NCI-H1930 (cell line): ENCODE measurements around the gene HTR3E.
A peak's percentile ranks its signal among the peaks of the same experiment; 100 is the strongest.
"Not testable (repeated sequence)": the region's sequence is repeated elsewhere in the genome, so short reads cannot be mapped to it uniquely, and the experiment has no call there.

Experiments used
- DNase-seq, 2 experiments: peaks; one replicate each; lab custom pipeline; 2025; lab: John Stamatoyannopoulos, UW

HTR3E gene

GRCh38 chr3:184110316-184110725, 13.5 kb downstream of the HTR3E start:
- DNase-seq: no peak

DNA sequence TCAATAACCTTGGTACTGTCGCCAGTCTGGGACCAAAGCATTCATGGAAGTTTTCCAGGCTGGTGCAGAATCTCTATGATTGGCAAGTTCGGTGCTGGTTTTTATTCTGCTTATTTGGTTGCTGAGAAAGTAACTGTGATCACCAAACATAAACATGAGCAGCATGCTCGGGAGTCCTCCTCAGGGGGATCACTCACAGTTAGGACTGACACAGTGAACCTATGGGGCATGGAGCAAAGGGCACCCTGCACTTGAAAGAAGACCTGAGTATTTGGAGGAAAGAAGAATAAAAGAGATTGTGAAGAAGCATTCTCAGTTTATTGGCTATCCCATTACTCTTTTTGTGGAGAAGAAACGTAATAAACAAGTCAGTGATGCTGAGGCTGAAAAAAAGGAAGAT, 19.2 kb downstream of the HTR3E start:
- no peak for DNase-seq

- DNase-seq: no peak
These were observed 20.8 kb downstream of the HTR3E start for GRCh38 chr3:184117636-184118035.

GRCh38 chr3:184121031-184121430, 24.2 kb downstream of the HTR3E start:
- DNase-seq: not testable (repeated sequence)

DNA sequence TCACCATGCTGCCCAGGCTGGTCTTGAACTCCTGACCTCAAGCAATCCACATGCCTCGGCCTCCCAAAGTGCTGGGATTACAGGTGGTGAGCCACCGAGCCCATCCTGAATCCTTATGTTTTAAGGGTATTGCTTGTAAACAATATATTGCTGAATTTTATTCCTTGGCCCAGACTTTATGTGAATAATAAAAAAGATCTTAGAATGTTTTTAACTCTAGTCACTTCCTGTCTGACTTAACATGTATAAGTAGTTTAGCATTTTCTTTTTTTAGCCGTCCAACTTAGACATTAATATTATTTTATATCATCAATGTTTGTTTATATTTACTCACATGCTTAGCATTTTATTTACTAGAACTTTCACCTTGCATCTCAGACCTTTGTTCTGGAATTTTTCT, 29.1 kb downstream of the HTR3E start:
- DNase-seq: no peak

DNA sequence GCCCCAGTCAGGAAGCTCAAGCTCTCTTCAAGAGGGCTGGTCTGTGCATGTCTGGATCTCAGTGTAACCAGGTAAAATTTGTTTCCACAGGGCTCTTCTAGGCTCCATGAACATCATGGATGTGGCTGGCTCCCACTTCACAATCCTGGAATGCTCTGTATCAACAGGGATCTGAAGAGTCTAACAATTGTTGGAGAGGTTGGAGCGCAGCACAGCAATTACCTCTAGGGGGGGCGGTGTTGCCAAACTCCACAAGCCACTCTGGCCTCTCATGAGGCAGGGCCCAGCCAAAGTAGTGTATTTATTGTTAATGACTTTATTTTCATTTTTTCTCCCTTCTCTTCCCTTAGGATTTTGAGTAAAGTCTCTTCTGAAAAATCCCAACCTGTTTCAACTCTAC, 32.1 kb downstream of the HTR3E start:
- no peak for DNase-seq

DNA sequence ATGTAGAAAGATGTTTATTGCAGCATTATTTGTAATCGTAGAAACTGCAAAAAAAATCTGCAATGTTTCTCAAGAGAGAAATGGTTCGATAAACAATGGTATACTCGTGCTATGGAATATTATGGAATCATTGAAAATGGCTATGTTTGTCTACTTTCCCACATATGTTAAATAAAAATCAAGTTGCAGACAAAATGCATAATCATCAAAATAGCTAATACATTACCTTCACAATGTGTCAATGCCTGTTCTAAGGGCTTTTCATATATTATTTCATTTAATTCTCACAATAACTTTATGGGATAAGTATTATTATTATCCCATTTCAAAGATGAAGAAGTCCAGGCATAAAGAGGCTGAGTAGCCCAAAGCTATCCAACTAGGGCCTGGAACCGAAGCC, 36.1 kb downstream of the HTR3E start:
- no peak for DNase-seq

GRCh38 chr3:184133840-184134745, 37.2 kb downstream of the HTR3E start:
- DNase-seq: peak; percentile 69 to 80

DNA sequence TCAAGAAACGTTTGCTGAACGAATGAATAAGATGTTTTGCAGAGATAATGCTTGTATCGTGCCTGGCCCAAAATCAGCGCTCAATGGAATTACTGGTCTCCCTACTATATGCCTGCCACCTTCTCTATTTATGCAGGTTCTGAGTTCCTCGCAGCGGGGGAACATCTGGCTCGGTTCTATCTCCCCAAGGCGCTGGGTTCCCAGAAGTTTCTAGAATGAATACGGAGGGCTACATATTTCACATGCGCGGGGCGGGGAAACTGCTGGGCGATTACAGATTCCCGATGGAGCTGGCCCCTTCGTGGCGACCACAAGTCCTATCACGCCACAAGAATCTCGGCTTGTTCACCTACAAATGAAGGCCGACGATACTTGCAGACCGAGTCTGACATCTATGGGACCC, 37.9 kb downstream of the HTR3E start:
- no peak for DNase-seq

GRCh38 chr3:184135149-184135910, 38.5 kb downstream of the HTR3E start, which contains the start of gene EIF2B5:
Gene EIF2B5, plus strand, starts transcription at chr3:184135358. Its CDS starts 28 bp downstream, at chr3:184135386.
- peak; percentile 93 to 96 for DNase-seq

DNA sequence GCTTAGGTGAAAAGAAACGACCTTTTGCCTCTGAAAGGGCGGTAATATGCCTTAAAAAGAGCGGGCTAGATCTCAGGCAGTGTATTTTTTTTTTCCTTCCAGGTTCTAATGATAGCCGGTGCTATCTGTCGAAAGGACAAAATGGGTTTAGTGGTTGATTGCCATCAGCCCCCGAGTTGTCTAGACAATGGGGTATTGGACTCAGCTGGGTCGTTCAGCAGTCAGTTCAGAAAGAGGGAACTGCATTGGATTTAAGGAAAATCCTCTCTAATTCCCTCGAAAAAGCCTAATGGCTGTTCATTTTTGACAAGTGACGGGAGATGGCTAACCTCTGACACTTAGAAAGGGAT, 39.0 kb downstream of the HTR3E start:
- no peak for DNase-seq

DNA sequence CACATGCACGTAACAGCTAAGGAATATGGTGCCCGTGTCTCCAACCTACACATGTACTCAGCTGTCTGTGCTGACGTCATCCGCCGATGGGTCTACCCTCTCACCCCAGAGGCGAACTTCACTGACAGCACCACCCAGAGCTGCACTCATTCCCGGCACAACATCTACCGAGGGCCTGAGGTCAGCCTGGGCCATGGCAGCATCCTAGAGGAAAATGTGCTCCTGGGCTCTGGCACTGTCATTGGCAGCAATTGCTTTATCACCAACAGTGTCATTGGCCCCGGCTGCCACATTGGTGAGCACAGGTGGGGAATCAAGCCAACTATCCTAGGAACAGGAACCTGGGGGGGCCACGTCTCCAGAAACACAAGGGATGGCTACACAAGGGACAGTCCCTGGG, 43.6 kb downstream of the HTR3E start:
- no peak for DNase-seq

- no peak for DNase-seq
These were observed 45.3 kb downstream of the HTR3E start for GRCh38 chr3:184142199-184142598.

DNA sequence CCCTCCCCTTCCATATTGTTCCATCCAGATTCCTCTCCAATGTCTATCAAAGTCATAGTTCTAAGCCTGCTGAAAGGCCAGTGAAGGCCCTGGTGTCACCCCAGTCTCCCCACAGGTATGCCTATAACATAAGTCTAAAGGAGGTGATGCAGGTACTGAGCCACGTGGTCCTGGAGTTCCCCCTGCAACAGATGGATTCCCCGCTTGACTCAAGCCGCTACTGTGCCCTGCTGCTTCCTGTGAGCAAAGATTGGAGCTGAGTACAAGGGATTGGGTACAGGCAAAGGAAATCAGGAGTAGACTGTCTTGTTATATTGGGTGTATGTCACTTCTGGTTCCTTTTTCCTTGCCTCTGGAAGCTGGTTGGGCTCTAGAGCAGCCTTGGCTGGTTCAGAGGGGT, 46.5 kb downstream of the HTR3E start:
- DNase-seq: no peak

DNA sequence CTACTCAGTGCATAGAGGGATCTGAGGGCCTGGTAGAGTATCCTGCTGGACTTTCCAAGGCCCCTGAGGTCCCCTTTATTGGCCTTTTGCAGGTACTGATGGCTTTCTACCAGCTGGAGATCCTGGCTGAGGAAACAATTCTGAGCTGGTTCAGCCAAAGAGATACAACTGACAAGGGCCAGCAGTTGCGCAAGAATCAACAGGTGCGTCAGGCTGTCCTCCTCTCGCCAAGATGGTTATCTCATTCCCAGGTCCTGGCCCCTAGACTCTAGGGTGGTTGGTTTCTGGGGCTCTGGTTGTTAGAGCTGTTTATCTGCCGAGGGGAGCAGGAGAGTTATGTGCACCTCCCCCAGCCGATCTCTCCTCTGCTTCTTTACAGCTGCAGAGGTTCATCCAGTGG, 47.6 kb downstream of the HTR3E start:
- no peak for DNase-seq

DNA sequence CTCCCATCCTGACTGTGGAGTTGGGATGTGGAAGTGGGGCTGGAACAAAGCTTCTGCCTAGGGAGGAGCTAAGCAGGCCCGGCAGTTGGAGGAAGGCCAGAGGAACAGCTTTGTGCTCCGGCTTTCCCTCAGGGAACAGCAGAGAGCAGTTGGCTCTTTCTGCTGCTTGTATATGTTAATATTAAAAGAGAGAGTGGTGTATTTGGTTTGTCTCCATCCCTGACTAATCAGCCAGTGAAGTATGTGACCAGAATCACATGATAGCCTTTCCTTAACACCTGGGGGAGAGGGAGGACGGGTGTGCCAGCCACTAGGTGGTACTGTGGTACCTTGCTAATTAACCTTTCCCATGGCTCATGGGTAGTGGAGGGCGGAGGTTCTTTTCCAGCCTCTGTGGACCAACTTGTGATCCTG, 48.3 kb downstream of the HTR3E start:
- peak in 1 of 2 experiments; percentile 25 for DNase-seq

DNA sequence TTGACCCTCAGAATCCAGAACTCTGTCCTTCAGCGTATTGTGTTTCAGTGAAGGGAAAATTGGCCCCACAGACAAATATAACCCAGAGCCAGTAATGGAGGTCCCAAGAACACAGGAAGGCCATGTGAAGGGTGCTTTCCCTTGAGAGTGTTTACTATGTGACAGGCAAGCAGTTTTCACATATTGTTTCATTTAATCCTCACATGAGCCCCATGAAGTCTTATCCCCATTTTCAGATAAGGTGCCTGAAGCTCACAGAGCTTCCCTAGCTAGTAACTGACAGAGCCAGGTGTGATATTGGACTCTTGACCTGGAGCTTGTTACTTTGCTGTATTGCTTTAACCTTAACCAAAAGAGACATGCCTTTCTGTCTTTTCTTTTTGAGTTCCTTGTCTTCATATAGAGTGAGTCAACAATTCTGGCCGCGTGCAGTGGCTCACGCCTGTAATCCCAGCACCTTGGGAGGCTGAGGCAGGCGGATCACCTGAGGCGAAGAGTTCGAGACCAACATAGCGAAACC, 48.9 kb downstream of the HTR3E start:
- no peak for DNase-seq

GRCh38 chr3:184148076-184148475, 51.2 kb downstream of the HTR3E start:
- DNase-seq: no peak

- DNase-seq: no peak
These were observed 52.3 kb downstream of the HTR3E start for GRCh38 chr3:184149123-184149522.

DNA sequence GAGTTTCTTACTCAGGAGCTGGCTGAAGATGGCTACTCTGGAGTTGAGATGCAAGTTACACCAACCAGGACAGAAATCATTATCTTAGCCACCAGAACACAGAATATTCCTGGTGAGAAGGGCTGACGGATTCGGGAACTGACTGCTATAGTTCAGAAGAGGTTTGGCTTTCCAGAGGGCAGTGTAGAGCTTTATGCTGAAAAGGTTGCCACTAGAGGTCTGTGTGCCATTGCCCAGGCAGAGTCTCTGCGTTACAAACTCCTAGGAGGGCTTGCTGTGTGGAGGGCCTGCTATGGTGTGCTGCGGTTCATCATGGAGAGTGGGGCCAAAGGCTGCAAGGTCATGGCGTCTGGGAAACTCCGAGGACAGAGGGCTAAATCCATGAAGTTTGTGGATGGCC, 52.9 kb downstream of the HTR3E start:
- not testable (repeated sequence) for DNase-seq

DNA sequence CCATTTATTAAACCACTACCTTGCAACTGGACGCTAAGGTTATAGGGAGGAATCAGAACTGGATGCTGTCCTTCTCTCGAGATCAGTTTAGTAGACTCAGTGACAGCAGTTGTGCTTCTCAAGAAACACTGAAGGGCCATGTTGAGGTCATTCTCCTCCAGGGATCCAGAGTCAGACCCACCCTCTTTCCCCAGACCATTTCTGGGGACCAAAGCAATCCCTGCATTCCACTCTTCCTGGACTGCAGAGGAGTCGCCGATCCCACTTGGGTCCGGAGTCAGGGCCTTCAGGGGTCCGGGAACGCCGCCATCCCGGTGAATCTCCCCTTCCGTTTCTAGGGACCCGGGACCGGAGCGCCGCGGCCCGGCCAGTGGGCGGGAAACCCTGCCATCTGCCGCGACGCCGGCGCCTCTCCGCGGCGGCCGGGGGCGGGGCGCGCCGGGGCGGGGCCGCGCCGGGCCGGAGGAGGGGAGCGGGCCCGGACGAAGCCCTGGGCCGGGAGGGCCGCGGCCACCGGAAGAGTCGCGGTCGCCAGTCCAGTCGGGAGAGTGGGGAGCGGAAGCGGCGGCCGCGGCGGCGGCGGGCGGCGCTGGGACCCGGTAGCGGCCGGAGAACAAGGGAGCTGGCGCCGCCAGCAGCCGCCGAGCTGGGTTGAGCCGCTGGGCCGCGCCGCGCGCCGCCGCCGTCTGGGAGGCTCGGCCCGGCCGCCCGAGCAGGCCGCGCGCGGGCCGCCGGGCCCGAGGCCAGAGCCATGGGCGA, 58.2 kb downstream of the HTR3E start, which contains the start of gene DVL3:
Gene DVL3 (plus strand): TSS at position 493 of the 759 bp plus-strand sequence. CDS start 259 bp downstream, at position 752.
- peak; percentile 33 to 65 for DNase-seq
